KG1 (cell line): Measurements from ENCODE around the gene NEDD9.

Experiments used
- DNase-seq: peaks from one replicate; lab custom pipeline; 2025; lab: John Stamatoyannopoulos, UW

NEDD9 gene

GRCh38 chr6:11260249-11261038 lies 28.0 kb upstream of the NEDD9 start:
- DNase-seq = no peak

DNA sequence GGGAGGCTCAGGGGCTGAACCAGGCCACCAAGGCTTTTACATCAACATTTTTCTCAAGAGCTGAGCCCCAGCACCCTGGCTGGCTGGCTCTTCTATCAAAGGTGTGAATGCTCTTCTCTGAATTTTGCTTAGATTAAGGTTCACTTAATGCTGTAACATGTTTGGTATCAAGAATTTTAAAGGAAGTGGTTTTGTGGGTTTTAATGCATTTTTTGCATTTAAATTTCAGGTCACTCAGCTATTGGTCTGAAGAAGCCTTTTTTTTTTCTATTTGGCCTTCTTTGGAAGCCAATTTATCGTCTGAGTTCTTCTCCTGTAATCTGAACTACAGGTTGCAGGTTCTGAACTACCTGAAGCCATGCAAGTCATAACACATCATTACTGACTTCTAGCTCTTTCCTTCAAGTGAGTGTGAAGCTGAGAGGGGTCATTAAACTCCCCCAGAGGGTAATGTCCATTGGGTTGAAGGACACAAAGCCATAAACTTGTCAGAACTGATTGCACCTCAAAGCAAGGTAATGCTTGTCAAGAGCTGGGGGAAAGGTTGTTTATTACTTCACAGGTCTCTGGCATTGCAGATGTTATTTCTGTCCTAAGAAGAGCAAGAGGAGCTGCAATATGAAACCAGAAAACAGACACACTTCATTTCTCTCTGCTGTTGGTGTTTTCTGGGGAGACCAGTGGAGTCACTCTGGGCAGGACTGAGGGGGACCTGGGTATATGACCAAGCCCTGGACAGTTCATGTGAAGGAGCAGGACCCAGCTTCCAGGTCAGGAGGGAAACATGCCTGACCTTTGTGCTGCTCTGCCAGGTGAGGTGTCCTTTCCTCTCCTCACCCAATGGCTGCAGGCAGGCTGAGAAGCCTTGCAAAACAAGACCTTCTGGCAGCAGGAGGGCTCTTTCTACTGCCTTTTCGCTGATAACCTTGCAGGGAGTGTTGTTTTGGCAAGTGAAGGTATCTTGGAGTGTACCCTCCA lies 26.1 kb upstream of the NEDD9 start:
- DNase-seq = no peak

DNA sequence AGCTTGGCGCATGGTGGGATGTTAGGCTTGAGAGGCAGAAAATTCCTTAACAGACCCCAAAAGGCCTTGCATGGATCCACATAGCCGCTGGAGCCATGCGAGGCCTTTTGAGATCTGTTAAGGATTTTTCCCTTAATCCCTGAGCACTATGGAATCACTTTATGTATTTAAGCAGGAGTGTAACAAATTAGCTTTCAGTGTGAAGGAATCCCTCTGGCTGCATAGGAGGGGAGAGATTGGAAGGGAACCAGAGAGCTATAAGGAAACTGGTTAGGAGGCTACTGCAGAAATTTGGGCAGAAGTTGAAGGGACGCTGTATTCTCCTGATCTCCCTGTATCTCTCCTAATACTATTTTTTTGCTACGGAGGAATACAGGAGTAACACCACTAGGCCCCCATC lies 23.1 kb upstream of the NEDD9 start:
- DNase-seq = no peak

- no peak for DNase-seq
Observed at GRCh38 chr6:11253594-11253993, 21.1 kb upstream of the NEDD9 start.

GRCh38 chr6:11251553-11252360 lies 19.3 kb upstream of the NEDD9 start:
- DNase-seq = no peak

DNA sequence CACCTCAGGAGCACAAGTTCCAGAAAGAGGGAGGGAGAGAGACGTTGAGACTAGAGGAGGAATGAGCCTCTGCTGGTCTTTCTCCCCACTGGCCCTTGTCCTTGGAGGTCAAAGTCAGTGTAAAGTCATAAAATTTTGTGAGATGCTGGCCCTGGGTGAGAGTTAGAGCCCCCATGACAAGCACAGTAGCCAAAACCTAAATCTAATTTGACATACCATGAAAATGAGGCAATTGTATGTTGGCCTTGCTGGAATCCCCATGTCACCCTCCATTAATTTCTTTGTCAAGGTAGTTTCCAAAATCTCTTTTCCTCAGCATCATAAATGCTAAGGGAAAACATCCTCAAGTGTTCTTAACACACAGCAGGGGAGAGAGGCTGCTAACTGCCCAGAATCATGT lies 17.6 kb upstream of the NEDD9 start:
- DNase-seq = no peak

GRCh38 chr6:11248974-11249761 lies 16.7 kb upstream of the NEDD9 start:
- no peak for DNase-seq

GRCh38 chr6:11246722-11247121 lies 14.3 kb upstream of the NEDD9 start:
- no peak for DNase-seq

GRCh38 chr6:11245381-11246256 lies 13.2 kb upstream of the NEDD9 start:
- DNase-seq = no peak

DNA sequence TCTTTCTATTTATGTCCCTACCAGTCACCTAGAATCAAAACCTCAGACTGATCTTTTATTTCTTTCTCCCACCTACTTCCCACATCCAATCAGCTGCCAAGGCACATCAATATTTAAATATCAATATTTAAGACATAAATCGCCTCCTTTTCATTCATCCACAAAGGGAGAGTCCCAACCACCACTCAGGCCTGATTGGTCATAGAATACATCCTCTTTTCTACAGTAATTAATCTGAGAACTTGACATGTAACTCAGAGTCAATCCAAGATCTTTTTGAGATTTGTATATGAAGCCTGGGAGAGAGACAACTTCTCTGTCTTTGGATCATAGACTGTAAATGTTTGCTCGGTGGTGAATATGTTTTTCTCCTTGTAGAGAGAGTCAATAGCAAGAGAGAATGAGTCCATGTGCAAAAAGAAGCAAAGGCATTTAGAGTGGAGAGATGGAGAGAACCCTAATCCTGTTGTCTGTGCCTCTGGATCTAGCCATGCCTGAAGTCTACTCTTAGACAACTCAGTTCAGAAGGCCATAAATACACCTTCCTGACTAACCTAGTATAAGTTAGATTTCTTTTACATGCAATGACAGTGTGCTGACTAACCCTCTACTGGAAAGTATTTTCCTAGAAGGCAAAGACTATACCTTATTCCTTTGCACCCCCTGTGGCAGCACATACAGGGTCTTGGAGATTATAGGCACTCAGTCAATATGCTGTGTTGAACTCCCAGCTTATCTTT lies 12.1 kb upstream of the NEDD9 start:
- DNase-seq = no peak

DNA sequence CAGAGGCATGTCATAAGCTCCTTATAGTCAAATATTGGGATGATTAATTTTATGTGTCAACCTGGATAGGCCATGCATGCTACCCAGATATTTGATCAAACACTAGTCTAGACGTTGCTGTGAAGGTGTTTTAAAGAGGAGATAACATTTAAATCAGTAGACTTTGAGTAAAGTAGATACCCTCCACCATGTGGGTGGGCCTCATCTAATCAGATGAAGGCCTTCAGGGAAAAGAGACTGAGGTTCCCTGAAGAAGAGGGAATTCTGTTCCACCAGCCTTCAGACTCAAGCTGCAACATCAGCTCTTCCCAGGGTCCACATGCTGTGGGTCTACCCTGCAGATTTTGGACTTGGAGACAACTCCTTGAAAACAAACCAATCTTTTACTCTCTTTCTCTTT lies 11.4 kb upstream of the NEDD9 start:
- no peak for DNase-seq

- DNase-seq = no peak
Observed at GRCh38 chr6:11242711-11243110, 10.2 kb upstream of the NEDD9 start.

GRCh38 chr6:11241793-11242201 lies 9.3 kb upstream of the NEDD9 start:
- no peak for DNase-seq

DNA sequence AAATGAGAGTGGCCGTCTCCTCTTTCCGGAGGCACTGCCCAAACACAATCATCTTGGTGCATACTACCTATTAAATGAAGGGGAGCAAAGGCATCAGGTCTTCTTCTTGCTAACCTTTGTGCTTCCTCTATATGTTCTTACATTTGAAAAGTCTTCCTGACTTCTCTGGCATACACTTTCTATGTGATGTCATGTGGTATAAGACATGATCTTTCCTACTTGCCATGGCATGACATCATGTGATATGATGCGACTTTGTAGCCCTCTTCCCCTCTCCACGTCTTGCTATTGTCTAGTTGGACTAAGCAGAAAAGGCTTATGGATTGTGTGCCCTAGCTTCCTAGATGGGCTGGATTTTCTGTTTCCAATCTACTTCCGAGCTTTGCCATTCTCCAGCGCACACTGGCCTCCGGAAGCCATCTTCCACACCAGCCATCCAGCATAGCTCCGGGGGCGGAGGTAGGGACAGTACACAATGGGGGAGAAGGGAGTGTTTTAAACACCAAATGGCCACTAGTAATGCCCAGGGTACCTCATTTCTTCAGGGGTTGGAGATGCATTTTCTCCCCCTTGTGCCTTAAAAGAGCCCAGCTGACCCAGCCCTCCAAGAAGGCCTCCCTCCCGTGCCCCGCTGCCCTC lies 8.8 kb upstream of the NEDD9 start:
- DNase-seq = no peak

- DNase-seq = no peak
Observed at GRCh38 chr6:11237956-11238355, 5.5 kb upstream of the NEDD9 start.

DNA sequence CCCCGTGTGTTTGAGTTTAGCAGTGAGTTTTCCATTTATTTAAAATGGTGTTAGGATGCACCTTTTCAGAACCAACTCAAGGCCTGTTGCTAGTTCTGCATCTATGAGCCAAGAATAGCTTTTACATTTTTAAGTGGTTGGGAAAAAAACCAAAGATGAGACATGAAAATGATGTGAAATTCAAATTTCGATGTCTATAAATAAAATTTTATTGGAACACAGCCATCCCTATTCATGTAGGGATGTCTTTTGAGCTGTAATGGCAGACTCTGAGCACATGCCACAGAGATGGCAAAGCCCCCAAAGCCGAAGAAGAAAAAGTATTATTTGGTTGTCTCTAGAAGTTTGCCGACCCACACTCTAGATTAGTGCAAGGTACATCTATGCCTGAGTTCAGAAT lies 5.0 kb upstream of the NEDD9 start:
- no peak for DNase-seq

DNA sequence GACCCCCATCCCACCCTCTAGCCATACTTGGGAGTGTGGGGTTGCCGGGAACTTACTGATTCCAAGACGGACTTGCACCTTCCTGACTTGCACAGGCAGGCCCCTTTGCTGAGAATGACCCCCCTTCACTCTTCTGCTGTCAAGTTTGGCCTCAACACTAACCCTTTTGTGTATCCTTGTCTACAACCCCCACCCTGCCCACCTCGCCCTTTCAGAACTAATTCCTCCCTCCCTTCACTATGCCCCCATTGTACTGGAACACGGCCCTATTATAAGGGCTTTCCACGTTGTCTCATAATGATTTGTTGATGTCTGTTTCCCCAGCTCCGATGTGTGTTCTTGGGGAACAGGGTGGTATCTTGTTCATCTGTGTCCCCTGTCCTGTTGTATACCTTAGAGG lies 4.4 kb upstream of the NEDD9 start:
- no peak for DNase-seq

GRCh38 chr6:11236076-11236750 lies 3.7 kb upstream of the NEDD9 start:
- DNase-seq = no peak

DNA sequence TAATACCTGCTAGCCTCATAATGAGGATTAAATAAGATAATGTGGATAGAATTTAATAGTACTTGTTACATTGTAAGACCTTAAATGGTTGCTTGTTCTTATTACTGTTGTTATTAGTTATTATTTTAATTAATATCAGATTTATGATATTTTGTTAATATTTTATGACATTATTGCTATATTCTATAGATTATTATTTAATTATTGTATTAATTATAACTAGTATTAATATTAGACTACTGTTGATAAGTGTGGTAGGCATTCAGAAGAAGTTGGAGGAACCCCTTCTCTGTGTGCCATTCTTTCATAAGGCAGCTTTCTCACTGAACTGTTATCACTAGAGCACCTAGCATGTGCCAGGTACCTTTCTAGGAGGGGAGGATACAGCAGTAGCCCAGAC lies 2.6 kb upstream of the NEDD9 start:
- DNase-seq = no peak
